ENCODE data around the gene RIMKLB. TPM values are rescaled to one million over a fixed set of nuclear protein-coding genes. Genes with fewer than 3 reads are reported as not detected.
A peak's percentile ranks its signal among the peaks of the same experiment; 100 is the strongest.

Gene RIMKLB
- total RNA-seq, 4 donors from 2014 or later, result 36.5 to 49.7 (median 43.5) TPM

DNA sequence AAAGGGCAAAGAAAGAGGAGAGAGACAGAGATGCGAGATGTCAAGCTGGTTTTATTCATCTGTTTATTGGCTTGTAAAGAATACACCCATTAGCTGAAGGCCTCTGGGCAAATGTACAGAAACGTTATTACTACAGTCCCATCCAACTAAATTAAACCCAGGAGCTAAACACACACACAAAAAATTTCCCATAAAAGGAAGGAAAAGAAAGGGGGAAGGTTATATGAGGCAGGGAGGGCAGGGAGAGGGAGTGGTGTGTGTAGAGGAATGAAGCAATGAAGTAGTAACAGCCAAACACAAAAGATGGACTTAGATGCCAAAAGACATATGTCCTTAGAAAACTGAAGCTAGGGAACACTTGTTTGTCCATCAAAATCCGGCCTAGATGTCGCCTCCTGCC, 32.0 kb upstream of the RIMKLB start:
- no peaks in the 10 kb centered on the region for H3K27me3 ChIP-seq
- H3K4me3 ChIP-seq, result no peak overlapping the region
- H3K36me3 ChIP-seq, result no peaks in the 10 kb centered on the region
- WGBS, 2 donors (ENCODE audit: low coverage in 1 of 2), result 53 to 61% methylated on average over 4 of the region's 4 CpGs
- no peaks in the 10 kb centered on the region for H3K9me3 ChIP-seq
- H3K27ac ChIP-seq, result peak overlapping the region in 2 of 4 donors; percentile 51 to 75
- no peaks in the 10 kb centered on the region for H3K4me1 ChIP-seq
- no peak for TF ChIP-seq CTCF (IDR thresholded peaks at IDR 0.05)
- no peak for TF ChIP-seq POLR2A (IDR thresholded peaks at IDR 0.05)
- TF ChIP-seq POLR2AphosphoS5 (IDR thresholded peaks at IDR 0.05), result no peak
- no peak for TF ChIP-seq EP300 (IDR thresholded peaks at IDR 0.05)
- no peak for ATAC-seq

DNA sequence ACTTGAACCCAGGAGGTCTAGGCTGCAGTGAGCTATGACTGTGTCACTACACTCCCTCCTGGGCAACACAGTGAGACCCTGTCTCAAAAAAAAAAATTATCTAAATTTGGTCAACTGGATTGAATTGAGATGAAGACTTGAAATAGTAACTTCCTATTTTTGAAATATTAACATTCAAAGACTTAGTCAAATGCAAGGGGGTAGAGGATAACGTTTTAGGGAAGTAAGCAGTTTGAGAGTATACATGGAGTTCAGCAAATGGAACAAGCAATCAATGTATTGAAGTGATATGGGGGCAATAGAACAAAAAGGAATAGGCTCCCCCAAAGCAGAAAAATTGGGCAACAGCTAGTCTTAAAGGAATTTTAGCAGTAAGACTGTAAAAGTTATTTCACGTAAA, 30.5 kb upstream of the RIMKLB start:
- Histone ChIP-seq H3K27ac (no peak overlapping the region), H3K4me1 (no peaks in the 10 kb centered on the region), H3K9me3 (no peaks in the 10 kb centered on the region), H3K36me3 (no peaks in the 10 kb centered on the region), H3K27me3 (no peaks in the 10 kb centered on the region), H3K4me3 (no peak overlapping the region)
- no peak for ATAC-seq
- WGBS, 2 donors (ENCODE audit: low coverage in 1 of 2), result 55 to 69% methylated on average over 2 of the region's 2 CpGs
- TF ChIP-seq POLR2A (IDR thresholded peaks at IDR 0.05), result no peak
- TF ChIP-seq CTCF (IDR thresholded peaks at IDR 0.05), result no peak
- TF ChIP-seq POLR2AphosphoS5 (IDR thresholded peaks at IDR 0.05), result no peak
- no peak for TF ChIP-seq EP300 (IDR thresholded peaks at IDR 0.05)

DNA sequence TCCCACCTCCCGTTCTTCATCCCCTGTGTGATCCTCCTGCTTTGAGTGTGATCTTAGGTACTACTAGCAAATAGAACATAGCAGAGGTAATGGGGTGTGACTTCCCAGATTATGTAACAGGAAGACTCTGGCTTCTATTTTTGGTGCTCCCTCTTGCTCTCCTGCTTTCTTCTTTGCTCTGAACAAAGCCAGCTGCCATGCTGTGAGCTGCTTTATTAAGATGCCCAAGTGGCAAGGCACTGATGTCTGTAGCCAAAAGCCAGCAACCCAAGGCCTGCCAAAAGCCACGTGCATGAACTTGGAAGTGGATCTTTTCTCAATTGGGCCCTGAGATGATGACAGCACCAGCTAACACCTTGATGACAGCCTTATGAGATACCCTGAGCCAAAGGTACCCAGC, 29.4 kb upstream of the RIMKLB start:
- Histone ChIP-seq H3K4me3 (no peak overlapping the region), H3K9me3 (no peaks in the 10 kb centered on the region), H3K4me1 (no peaks in the 10 kb centered on the region), H3K27ac (no peak overlapping the region), H3K27me3 (no peaks in the 10 kb centered on the region), H3K36me3 (no peaks in the 10 kb centered on the region)
- no peak for TF ChIP-seq POLR2AphosphoS5 (IDR thresholded peaks at IDR 0.05)
- no peak for TF ChIP-seq POLR2A (IDR thresholded peaks at IDR 0.05)
- TF ChIP-seq CTCF (IDR thresholded peaks at IDR 0.05), result no peak
- TF ChIP-seq EP300 (IDR thresholded peaks at IDR 0.05), result no peak
- no peak for ATAC-seq
- 54 to 62% methylated on average over 2 of the region's 2 CpGs for WGBS, 2 donors (ENCODE audit: low coverage in 1 of 2)

DNA sequence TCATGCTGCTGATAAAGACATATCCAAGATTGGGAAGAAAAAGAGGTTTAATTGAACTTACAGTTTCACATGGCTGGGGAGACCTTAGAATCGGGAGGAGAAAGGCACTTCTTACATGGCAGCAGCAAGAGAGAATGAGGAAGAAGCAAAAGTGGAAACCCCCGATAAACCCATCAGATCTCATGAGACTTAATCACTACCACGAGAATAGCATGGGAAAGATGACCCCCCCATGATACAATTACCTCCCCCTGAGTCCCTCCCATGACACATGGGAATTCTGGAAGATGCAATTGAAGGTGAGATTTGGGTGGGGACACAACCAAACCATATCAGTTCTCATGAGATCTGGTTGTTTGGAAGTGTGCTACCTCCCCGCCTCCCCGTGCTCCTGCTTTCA, 25.4 kb upstream of the RIMKLB start:
- no peak for ATAC-seq
- TF ChIP-seq POLR2A (IDR thresholded peaks at IDR 0.05), result no peak
- no peak for TF ChIP-seq EP300 (IDR thresholded peaks at IDR 0.05)
- 76 to 100% methylated on average over 1 to 4 of the region's 5 CpGs for WGBS, 2 donors (ENCODE audit: low coverage in 1 of 2)
- no peaks in the 10 kb centered on the region for H3K4me1 ChIP-seq
- H3K9me3 ChIP-seq, result no peaks in the 10 kb centered on the region
- no peak overlapping the region for H3K4me3 ChIP-seq
- no peak overlapping the region for H3K27ac ChIP-seq
- H3K27me3 ChIP-seq, result no peaks in the 10 kb centered on the region
- no peaks in the 10 kb centered on the region for H3K36me3 ChIP-seq

DNA sequence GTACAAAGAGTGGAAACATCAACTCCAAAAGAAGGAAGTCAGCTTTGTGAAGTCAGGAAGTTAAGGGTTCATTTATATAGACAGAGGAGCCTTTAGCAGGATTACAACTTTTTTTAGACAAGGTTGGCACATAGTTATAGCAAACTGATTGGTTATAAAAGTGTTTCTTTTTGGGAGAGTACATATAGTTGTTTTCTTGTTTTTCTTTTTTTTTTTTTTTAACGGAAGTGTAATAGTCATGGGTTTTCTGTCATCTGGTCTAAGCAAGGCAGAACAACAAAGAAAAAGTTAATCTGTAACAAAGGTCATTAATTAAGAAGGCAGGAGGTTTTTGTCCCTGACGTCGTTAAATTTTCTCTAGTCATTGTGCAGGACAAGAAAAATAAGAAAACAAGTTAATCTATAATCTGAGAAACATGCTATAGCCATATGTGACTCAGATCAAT, 22.2 kb upstream of the RIMKLB start:
- ATAC-seq, result no peak
- no peaks in the 10 kb centered on the region for H3K27me3 ChIP-seq
- no peaks in the 10 kb centered on the region for H3K36me3 ChIP-seq
- no peak overlapping the region for H3K27ac ChIP-seq
- no peaks in the 10 kb centered on the region for H3K9me3 ChIP-seq
- H3K4me1 ChIP-seq, result no peaks in the 10 kb centered on the region
- TF ChIP-seq POLR2A (IDR thresholded peaks at IDR 0.05), result no peak
- H3K4me3 ChIP-seq, result no peak overlapping the region
- 25 to 43% methylated on average over 3 of the region's 3 CpGs for WGBS, 2 donors (ENCODE audit: low coverage in 1 of 2)

DNA sequence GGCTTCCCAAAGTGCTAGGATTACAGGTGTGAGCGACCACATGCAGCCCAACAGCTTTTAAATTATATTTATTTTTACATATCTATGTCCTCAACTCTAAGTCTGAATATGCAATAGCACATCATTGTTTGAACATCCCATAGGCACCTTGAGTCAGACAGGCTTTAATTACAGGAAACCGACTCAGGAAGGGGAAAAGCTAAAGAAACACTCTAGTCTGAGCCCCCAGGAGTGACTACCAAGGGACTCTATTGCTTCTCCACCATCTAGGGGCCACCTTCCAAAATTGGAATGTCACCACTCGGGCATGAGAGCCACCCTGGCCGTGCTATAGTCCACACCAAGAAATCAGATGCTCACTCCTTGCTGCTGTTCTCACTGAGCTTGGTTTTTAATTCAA, 21.1 kb upstream of the RIMKLB start:
- Histone ChIP-seq H3K4me3 (no peak overlapping the region), H3K27me3 (no peaks in the 10 kb centered on the region), H3K36me3 (no peaks in the 10 kb centered on the region), H3K9me3 (no peaks in the 10 kb centered on the region), H3K27ac (no peak overlapping the region), H3K4me1 (peaks cover 0 to 4% (median 0%) of the 10 kb centered on the region in 3 donors)
- TF ChIP-seq CTCF (IDR thresholded peaks at IDR 0.05) (no peak), EP300 (IDR thresholded peaks at IDR 0.05) (no peak), POLR2A (IDR thresholded peaks at IDR 0.05) (no peak), POLR2AphosphoS5 (IDR thresholded peaks at IDR 0.05) (no peak)
- ATAC-seq, result no peak
- 91 to 100% methylated on average over 3 to 4 of the region's 4 CpGs for WGBS, 2 donors (ENCODE audit: low coverage in 1 of 2)
